ENCODE results near the gene WDR31.

WDR31 gene

GRCh38 chr9:113376634-113377567 lies 36.8 kb upstream of the WDR31 start, which contains the start of gene HDHD3:
HDHD3 (minus strand) TSS chr9:113376986; CDS start chr9:113374354, 2,632 bp downstream.
- Histone ChIP-seq H3K4me2 (peak within 1 kb of the TSS; percentile 82 to 92 (median 89)), H3K27ac (peak within 1 kb of the TSS; percentile 64 to 83 (median 77)), H3K9ac (peak within 1 kb of the TSS; percentile 81 to 90 (median 87))

DNA sequence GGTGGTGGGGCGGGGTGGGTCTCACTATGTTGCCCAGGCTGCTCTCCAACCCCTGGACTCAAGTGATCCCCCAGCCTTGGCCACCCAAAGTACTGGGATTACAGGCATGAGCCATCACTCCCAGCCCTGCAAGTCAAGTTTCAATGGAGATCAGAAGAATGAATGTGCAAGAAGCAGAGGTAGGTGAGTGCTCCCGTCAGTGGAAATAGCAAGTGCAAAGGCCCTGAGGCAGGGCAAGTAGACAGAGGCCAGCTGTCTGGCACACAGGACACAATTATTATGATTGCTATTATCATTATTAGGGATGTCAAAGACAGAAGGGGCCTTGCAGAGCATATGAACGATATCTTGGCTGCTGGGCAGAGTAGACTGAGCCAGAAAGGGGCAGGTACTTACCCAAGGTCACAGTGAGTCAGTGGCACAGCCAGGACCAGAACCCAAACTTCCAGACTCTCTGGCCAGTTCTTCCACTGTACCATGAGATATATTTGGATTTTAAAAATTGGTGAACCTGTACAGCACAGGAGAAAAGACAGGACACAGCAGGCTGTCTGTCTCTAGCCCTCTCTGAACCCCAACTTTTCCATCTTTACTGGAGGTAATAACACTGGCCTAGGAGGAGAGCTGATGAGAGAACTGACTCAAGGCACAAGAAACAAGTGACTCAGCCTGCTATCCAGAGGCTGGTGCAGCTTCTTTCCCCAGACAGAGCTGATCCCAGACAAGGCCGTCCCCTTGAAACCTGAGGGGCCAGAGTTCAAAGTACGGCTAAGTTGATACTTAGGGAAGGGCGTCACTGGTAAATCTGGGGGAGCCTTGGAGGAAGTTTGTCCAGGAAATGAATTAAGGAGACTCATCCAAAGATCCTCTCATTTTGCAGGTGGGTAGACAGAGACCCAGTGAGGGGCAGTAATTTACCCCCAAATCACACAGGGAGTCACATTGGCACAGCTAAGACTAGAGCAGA lies 35.3 kb upstream of the WDR31 start:
- Histone ChIP-seq H3K4me3 (peak overlapping the region; percentile 81 to 92 (median 85); a peak in 17 of 20 replicates), H3K4me2 (peak overlapping the region; percentile 82 to 92 (median 88)), H3K4me1 (peaks cover 9 to 18% (median 13%) of the 10 kb centered on the region in 10 experiments; a peak in 19 of 20 replicates), H3K9me3 (replicated peaks in 1 of 11) (no peaks in the 10 kb centered on the region), H3K27me3 (no peaks in the 10 kb centered on the region), H3K9ac (peak overlapping the region in 8 of 11 experiments; percentile 13 to 90 (median 87); a peak in 8 of 22 replicates), H4K20me1 (peaks cover 0 to 21% (median 0%) of the 10 kb centered on the region in 11 experiments; a peak in 5 of 22 replicates), H3K36me3 (peaks cover 22 to 31% (median 28%) of the 10 kb centered on the region in 11 experiments), H3K27ac (no peak overlapping the region)
- TF ChIP-seq Cebpa-rat (IDR thresholded peaks at IDR 0.05) = no peak

More at GRCh38 chr9:113376634-113377567, 36.8 kb upstream of the WDR31 start, which contains the start of gene HDHD3:
- TF ChIP-seq Cebpa-rat (IDR thresholded peaks at IDR 0.05) = no peak
- Histone ChIP-seq H3K4me3 (peak within 1 kb of the TSS; percentile 81 to 92 (median 85)), H3K4me1 (peaks cover 15 to 28% (median 19%) of the 10 kb centered on the region in 10 experiments), H3K27me3 (no peaks in the 10 kb centered on the region), H3K36me3 (peaks cover 22 to 31% (median 28%) of the 10 kb centered on the region in 11 experiments), H3K9me3 (replicated peaks in 1 of 11) (no peaks in the 10 kb centered on the region), H4K20me1 (peaks cover 0 to 21% (median 0%) of the 10 kb centered on the region in 11 experiments; a peak in 5 of 22 replicates)

DNA sequence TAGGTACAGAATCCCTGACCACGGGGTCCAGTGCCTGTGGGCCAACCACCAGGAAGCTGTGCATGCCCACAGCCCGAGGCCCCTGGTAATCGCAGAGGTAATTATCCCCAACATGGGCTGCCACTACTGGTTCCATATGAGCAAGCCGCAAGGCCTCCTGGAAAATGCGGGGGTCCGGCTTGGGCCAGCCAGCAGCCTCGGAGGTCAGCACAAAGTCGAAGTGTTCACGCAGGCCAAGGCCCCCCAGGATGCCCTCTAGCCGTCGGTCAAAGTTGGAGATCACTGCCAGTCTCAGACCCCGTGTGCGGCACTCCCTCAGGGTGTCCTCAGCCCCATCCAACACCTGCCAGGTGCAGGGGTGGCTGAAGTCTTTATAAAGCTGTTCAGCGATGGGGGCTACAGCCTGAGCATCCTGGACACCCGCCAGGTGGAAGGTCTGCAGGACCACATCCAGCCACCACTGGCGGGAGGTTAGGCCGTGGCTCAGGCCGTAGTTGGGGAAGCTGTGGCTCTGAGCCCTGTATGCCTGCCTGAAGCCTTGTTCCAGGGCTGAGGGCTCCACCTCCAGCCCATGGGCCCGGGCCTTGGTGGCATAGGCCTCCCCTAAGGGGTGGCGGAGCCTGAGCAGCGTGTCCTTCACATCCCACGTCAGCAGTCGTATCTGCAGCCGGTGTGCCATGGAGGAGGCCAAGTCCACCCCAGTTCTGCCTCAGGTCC lies 33.8 kb upstream of the WDR31 start:
- Histone ChIP-seq H3K9me3 (replicated peaks in 1 of 11) (no peaks in the 10 kb centered on the region), H3K4me1 (peaks cover 9 to 18% (median 13%) of the 10 kb centered on the region in 10 experiments; a peak in 19 of 20 replicates), H3K27me3 (no peaks in the 10 kb centered on the region), H3K4me3 (no peak overlapping the region), H3K9ac (no peak overlapping the region), H4K20me1 (peaks cover 0 to 21% (median 0%) of the 10 kb centered on the region in 11 experiments; a peak in 6 of 22 replicates), H3K36me3 (peaks cover 22 to 35% (median 29%) of the 10 kb centered on the region in 11 experiments), H3K27ac (no peak overlapping the region), H3K4me2 (no peak overlapping the region)
- no peak for TF ChIP-seq Cebpa-rat (IDR thresholded peaks at IDR 0.05)

DNA sequence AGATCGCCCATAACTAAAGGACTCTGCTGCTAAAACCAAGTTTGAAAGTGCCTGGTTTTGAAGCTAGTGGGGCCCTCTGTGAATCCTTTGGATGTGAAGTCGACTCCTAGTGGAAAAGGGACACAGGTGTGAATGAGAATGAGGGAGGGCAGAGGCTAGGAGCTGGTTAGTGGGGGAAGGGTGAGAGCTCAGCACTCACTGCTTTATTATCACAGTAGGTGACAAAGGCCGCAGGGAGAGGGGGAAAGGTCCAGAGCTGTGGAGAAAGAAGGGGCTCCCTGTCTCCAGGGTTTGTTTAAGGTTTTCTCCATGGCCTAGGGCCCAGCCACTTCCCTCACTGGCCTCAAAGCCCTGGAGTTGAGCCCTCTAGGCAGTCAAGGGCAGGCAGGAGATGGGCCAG lies 33.2 kb upstream of the WDR31 start:
- no peaks in the 10 kb centered on the region for H3K9me3 ChIP-seq (replicated peaks in 1 of 11)
- no peak overlapping the region for H3K27ac ChIP-seq
- TF ChIP-seq Cebpa-rat (IDR thresholded peaks at IDR 0.05) = no peak
- peaks cover 22 to 40% (median 29%) of the 10 kb centered on the region in 11 experiments for H3K36me3 ChIP-seq
- H3K4me2 ChIP-seq = no peak overlapping the region
- no peak overlapping the region for H3K4me3 ChIP-seq
- no peak overlapping the region for H3K9ac ChIP-seq
- H3K4me1 ChIP-seq = peaks cover 9 to 18% (median 13%) of the 10 kb centered on the region in 10 experiments; a peak in 19 of 20 replicates
- H3K27me3 ChIP-seq = no peaks in the 10 kb centered on the region
- peaks cover 0 to 21% (median 0%) of the 10 kb centered on the region in 11 experiments; a peak in 6 of 22 replicates for H4K20me1 ChIP-seq

DNA sequence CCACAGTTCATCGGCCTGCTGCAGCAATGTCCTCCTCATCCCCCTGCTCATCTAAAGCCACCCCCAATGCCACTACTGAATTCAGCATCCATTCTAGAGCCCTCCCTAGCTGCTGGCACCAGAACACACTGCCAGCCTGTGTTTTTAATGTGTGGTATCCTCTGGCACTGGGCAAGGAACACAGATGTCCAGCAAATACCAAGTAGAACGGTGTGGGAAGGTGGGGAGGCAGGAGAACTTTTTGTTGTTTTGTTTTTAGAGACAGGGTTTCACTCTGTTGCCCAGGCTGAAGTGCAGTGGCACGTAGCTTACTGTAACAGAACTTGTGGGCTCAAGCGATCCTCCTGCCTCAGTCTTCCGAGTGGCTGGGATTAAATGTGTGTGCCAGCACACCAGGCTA lies 32.0 kb upstream of the WDR31 start:
- peaks cover 22 to 42% (median 29%) of the 10 kb centered on the region in 11 experiments for H3K36me3 ChIP-seq
- no peaks in the 10 kb centered on the region for H3K9me3 ChIP-seq (replicated peaks in 1 of 11)
- TF ChIP-seq Cebpa-rat (IDR thresholded peaks at IDR 0.05) = no peak
- no peak overlapping the region for H3K9ac ChIP-seq
- H3K4me3 ChIP-seq = no peak overlapping the region
- peaks cover 0 to 21% (median 0%) of the 10 kb centered on the region in 11 experiments; a peak in 6 of 22 replicates for H4K20me1 ChIP-seq
- H3K27ac ChIP-seq = no peak overlapping the region
- no peak overlapping the region for H3K4me2 ChIP-seq
- no peaks in the 10 kb centered on the region for H3K27me3 ChIP-seq
- H3K4me1 ChIP-seq = peaks cover 9 to 14% (median 12%) of the 10 kb centered on the region in 10 experiments; a peak in 19 of 20 replicates

DNA sequence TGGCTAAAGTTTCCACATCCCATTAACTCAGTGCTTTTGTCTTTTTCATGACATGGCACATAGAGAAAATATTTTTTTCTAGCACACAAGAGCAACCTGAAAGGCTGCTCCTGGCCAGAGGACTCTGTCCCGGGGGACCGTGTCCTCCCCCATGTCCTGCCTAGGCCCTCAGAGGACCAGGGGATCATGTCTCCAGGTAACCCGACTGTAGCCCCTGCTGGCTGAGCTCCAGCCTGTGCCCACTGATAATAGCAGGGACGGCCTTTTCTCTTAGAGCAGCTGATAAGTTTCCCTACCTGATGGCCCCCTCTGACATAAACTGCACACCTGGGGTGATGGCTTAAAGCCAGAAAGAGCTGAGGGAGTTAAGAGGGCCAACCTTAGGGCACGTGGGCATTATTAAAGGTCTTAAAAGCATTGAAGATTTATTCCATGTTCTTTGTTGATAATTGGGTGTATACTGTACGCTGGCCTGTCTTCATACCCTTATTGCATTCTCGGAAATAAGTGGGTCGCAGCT lies 30.8 kb upstream of the WDR31 start:
- Histone ChIP-seq H3K36me3 (peaks cover 22 to 42% (median 29%) of the 10 kb centered on the region in 11 experiments), H3K9ac (no peak overlapping the region), H3K4me2 (no peak overlapping the region), H3K4me1 (peaks cover 5 to 11% (median 8%) of the 10 kb centered on the region in 10 experiments; a peak in 19 of 20 replicates), H3K9me3 (replicated peaks in 1 of 11) (no peaks in the 10 kb centered on the region), H3K4me3 (no peak overlapping the region), H4K20me1 (peaks cover 0 to 21% (median 0%) of the 10 kb centered on the region in 11 experiments; a peak in 6 of 22 replicates), H3K27ac (no peak overlapping the region), H3K27me3 (no peaks in the 10 kb centered on the region)
- no peak for TF ChIP-seq Cebpa-rat (IDR thresholded peaks at IDR 0.05)

DNA sequence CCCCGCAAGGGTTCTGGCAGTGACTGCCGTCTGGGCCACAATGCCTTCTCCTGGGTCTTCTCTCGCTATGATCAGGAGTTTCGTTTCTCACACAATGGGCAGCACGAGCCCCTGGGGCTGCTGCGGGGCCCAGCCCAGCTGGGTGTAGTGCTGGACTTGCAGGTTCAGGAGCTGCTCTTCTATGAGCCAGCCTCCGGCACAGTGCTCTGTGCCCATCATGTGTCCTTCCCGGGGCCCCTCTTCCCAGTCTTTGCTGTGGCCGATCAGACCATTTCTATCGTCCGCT lies 29.7 kb upstream of the WDR31 start:
- H3K27ac ChIP-seq = no peak overlapping the region
- no peak overlapping the region for H3K4me3 ChIP-seq
- H4K20me1 ChIP-seq = peaks cover 0 to 14% (median 0%) of the 10 kb centered on the region in 11 experiments; a peak in 4 of 22 replicates
- H3K36me3 ChIP-seq = peaks cover 19 to 35% (median 22%) of the 10 kb centered on the region in 11 experiments
- TF ChIP-seq Cebpa-rat (IDR thresholded peaks at IDR 0.05) = no peak
- H3K4me2 ChIP-seq = no peak overlapping the region
- no peak overlapping the region for H3K9ac ChIP-seq
- H3K27me3 ChIP-seq = no peaks in the 10 kb centered on the region
- H3K4me1 ChIP-seq = peaks cover 0 to 13% (median 0%) of the 10 kb centered on the region in 10 experiments; a peak in 6 of 20 replicates
- H3K9me3 ChIP-seq (replicated peaks in 1 of 11) = no peaks in the 10 kb centered on the region

Measured in BLaER1 treated with 17β-estradiol and CSF1 and Interleukin-3, amounts not matched to agents 10 nM and 100 nM (cell line).